ENCODE results near the gene RNF31. TPM values are rescaled to one million over a fixed set of nuclear protein-coding genes. Genes with fewer than 3 reads are reported as not detected.

Gene RNF31
- total RNA-seq: 66.5 and 69.7 TPM in 2 replicates
- 32.3 TPM in 2 replicates for polyA plus RNA-seq
- polyA plus RNA-seq (2011; cell fraction: cytosol; rRNA removed): 17.9 and 24.5 TPM in 2 replicates
- 122 and 156 TPM in 2 replicates for polyA plus RNA-seq (2011; cell fraction: nucleus; rRNA removed)
- polyA plus RNA-seq (2012): 40.0 and 44.7 TPM in 2 replicates
- polyA minus RNA-seq: 54.4 and 69.2 TPM in 2 replicates
- polyA minus RNA-seq (2011; cell fraction: cytosol; rRNA and poly(A)+ RNA removed): 19.2 TPM
- 69.9 and 82.9 TPM in 2 replicates for polyA minus RNA-seq (2011; cell fraction: nucleus; rRNA and poly(A)+ RNA removed)
- percentile 69 among the genes with signal in this experiment for Bru-seq, nascent RNA
- percentile 86 among the genes with signal in this experiment for BruChase-seq, experiment 1, labeled RNA remaining after a 6-hour chase
- percentile 90 among the genes with signal in this experiment for BruChase-seq, experiment 2, labeled RNA remaining after a 2-hour chase
- long read RNA-seq, transcript RNF31-201 (21 exons, 3,627 nt): major isoform, 7 of 27 reads
- long read RNA-seq, partial matches to known transcripts: 11 of 27 reads
- long read RNA-seq, other reads (novel, unspliced or antisense): 5 of 27 reads

- no peak for TF ChIP-seq GATA2 (IDR thresholded peaks at IDR 0.05; ENCODE audit: insufficient read depth, insufficient read length, low read depth, low read length)
- no peak for TF ChIP-seq EZH2 (IDR thresholded peaks at IDR 0.05; ENCODE audit: borderline replicate concordance, low read depth, low read length, severe bottlenecking)
- peak; percentile 75 for TF ChIP-seq POLR2A (IDR thresholded peaks at IDR 0.05; ENCODE audit: low read depth, low read length)
- TF ChIP-seq CTCF (IDR thresholded peaks at IDR 0.05; ENCODE audit: extremely low read depth in 1 of 2, insufficient read depth in 1 of 2, low read depth in 1 of 2, low read length in 2 of 2): no peak
- no peak for TF ChIP-seq FOS (IDR thresholded peaks at IDR 0.05; ENCODE audit: borderline replicate concordance, insufficient read depth, low read length)
- TF ChIP-seq POLR2AphosphoS5 (IDR thresholded peaks at IDR 0.05; ENCODE audit: insufficient read depth, low read depth, low read length): peak; percentile 67
- TF ChIP-seq MYC (IDR thresholded peaks at IDR 0.05; ENCODE audit: low read depth, low read length): no peak
- no peak for TF ChIP-seq MAX (IDR thresholded peaks at IDR 0.05; ENCODE audit: insufficient read depth, insufficient read length)
- TF ChIP-seq JUN (IDR thresholded peaks at IDR 0.05; ENCODE audit: borderline replicate concordance, insufficient read depth, insufficient read length, low read depth): no peak
- Histone ChIP-seq H3K27ac (ENCODE audit: insufficient read depth, low read depth, low read length) (peak within 1 kb of the TSS; percentile 52), H3K36me3 (ENCODE audit: control insufficient read depth in 2 of 2, extremely low read depth in 1 of 2, insufficient read depth in 2 of 2, low read length in 2 of 2) (peaks cover 0 to 25% of the 10 kb centered on the region in 2 experiments), H3K4me2 (ENCODE audit: insufficient read depth, low read length) (peak within 1 kb of the TSS; percentile 95), H3K9ac (replicated peaks; ENCODE audit: extremely low read depth, insufficient read depth, low read length) (peak within 1 kb of the TSS; percentile 72), H3K9me1 (replicated peaks; ENCODE audit: control insufficient read depth, extremely low read depth, insufficient read depth, low read length) (no peaks in the 10 kb centered on the region), H3K4me3 (replicated peaks in 1 of 3; ENCODE audit: insufficient read depth in 1 of 3, low read depth in 1 of 3, low read length in 3 of 3) (peak within 1 kb of the TSS; percentile 59 to 86 (median 79)), H3K27me3 (ENCODE audit: control insufficient read depth in 2 of 2, insufficient read depth in 2 of 2, low read length in 2 of 2) (no peaks in the 10 kb centered on the region), H2AFZ (ENCODE audit: low read depth, low read length) (peak within 1 kb of the TSS; percentile 91), H3K9me3 (replicated peaks; ENCODE audit: control insufficient read depth, insufficient read depth, low read length) (no peaks in the 10 kb centered on the region), H4K20me1 (replicated peaks; ENCODE audit: control insufficient read depth, extremely low read depth, insufficient read depth, low read length) (no peaks in the 10 kb centered on the region), H3K79me2 (ENCODE audit: control insufficient read depth, insufficient read depth, low read length) (peaks cover 25% of the 10 kb centered on the region), H3K4me1 (ENCODE audit: control insufficient read depth, extremely low read depth, insufficient read depth, low read length) (peaks cover 17% of the 10 kb centered on the region)
- CTCF ChIA-PET: interaction anchor here (0.7 to 7.8 kb wide), 11 partner anchors 11 to 187 kb away, joined by 3 to 63 read pairs (median 4); partner anchors contain the start of genes CIDEB, IRF9, PSME1 and TINF2
- POLR2A ChIA-PET: interaction anchor here (1.0 to 2.0 kb wide), 6 partner anchors 10 to 66 kb away, joined by 3 to 13 read pairs (median 5); partner anchors contain the start of genes CHMP4A, DCAF11, NRL and PSME1
- intact Hi-C loops (cut with micrococcal nuclease): loop anchor here (1.0 to 5.0 kb wide), 8 partner anchors 11 to 285 kb away; partner anchors contain the start of genes CHMP4A, DCAF11, DHRS1 and IPO4
- FAIRE-seq (peak; percentile 100), DNase-seq (ENCODE audit: low read depth, low spot score) (peak; percentile 97)
- no TSS peak for BruUV-seq (replicated peaks)
- dilution Hi-C loops (cut with MboI; ENCODE audit: extremely low pct_ligation_motif_present, low sequenced_read_pairs): no loop called here
Measured at GRCh38 chr14:24146978-24147760, at the start of gene RNF31. TSS of gene RNF31 (plus strand) at chr14:24147498. CDS start at chr14:24147699, 201 bp downstream.
